GM19023 (cell line): ENCODE data around the gene LRP1.

Experiments
- ATAC-seq: cut with Tn5 transposase; IDR thresholded peaks from one replicate; pipeline ENCODE4 v1.9.1; 2021; ENCODE audit warnings: mild to moderate bottlenecking, moderate library complexity; ENCODE audit not compliant: unreplicated experiment

LRP1 gene

GRCh38 chr12:57152639-57153038, 24.4 kb downstream of the LRP1 start:
- ATAC-seq, result no peak

GRCh38 chr12:57153415-57153997, 25.2 kb downstream of the LRP1 start:
- no peak for ATAC-seq

GRCh38 chr12:57154076-57154475, 25.8 kb downstream of the LRP1 start:
- no peak for ATAC-seq

- ATAC-seq, result no peak
Measured at GRCh38 chr12:57154804-57155434, 26.6 kb downstream of the LRP1 start.

- ATAC-seq, result no peak
Measured at GRCh38 chr12:57156701-57157403, 28.6 kb downstream of the LRP1 start.

GRCh38 chr12:57157588-57158173, 29.4 kb downstream of the LRP1 start:
- ATAC-seq, result no peak

- ATAC-seq, result no peak
Measured at GRCh38 chr12:57158186-57158585, 29.9 kb downstream of the LRP1 start.

- no peak for ATAC-seq
Measured at GRCh38 chr12:57158665-57159064, 30.4 kb downstream of the LRP1 start.

GRCh38 chr12:57159311-57159710, 31.0 kb downstream of the LRP1 start:
- no peak for ATAC-seq

- no peak for ATAC-seq
Measured at GRCh38 chr12:57160040-57160439, 31.8 kb downstream of the LRP1 start.

- no peak for ATAC-seq
Measured at GRCh38 chr12:57160741-57161140, 32.5 kb downstream of the LRP1 start.

GRCh38 chr12:57161491-57161890, 33.2 kb downstream of the LRP1 start:
- no peak for ATAC-seq

GRCh38 chr12:57162553-57163125, 34.4 kb downstream of the LRP1 start:
- no peak for ATAC-seq

- ATAC-seq, result no peak
Measured at GRCh38 chr12:57164454-57164853, 36.2 kb downstream of the LRP1 start.

GRCh38 chr12:57164966-57165625, 36.8 kb downstream of the LRP1 start:
- ATAC-seq, result no peak

- no peak for ATAC-seq
Measured at GRCh38 chr12:57165741-57166140, 37.5 kb downstream of the LRP1 start.

- no peak for ATAC-seq
Measured at GRCh38 chr12:57166971-57167371, 38.7 kb downstream of the LRP1 start.

GRCh38 chr12:57168058-57168457, 39.8 kb downstream of the LRP1 start:
- no peak for ATAC-seq

- no peak for ATAC-seq
Measured at GRCh38 chr12:57169046-57169795, 40.9 kb downstream of the LRP1 start.

GRCh38 chr12:57169969-57170368, 41.7 kb downstream of the LRP1 start:
- no peak for ATAC-seq
